SK-N-SH treated with all-trans-retinoic acid at 6 μM for 48 hours (cell line): ENCODE data around the gene RECQL5.

ENCODE experiments used
- ATAC-seq: fragments of 200-7000 bp; cut with Tn5 transposase; 3 replicates; pipeline ENCODE4 v1.9.1; 2020; ENCODE audit warnings: mild to moderate bottlenecking, moderate library complexity
- ARNTL ChIP-seq: fragments of 450-650 bp; formaldehyde crosslinking; IDR thresholded peaks from 2 replicates; pipeline ENCODE4 v1.5.0; 2020; ENCODE audit warnings: low read depth, mild to moderate bottlenecking, moderate library complexity, borderline replicate concordance
- BACH2 ChIP-seq: fragments of 250-450 bp; sonication (Bioruptor Pico); IDR thresholded peaks from 2 replicates; pipeline ENCODE4 v1.9.0; 2021; ENCODE audit warnings: mild to moderate bottlenecking, borderline replicate concordance
- CSRNP3 ChIP-seq: fragments of 250-450 bp; sonication (Bioruptor Pico); IDR thresholded peaks from 2 replicates; pipeline ENCODE4 v1.5.1; 2021; ENCODE audit warnings: mild to moderate bottlenecking, moderate library complexity
- ESRRG ChIP-seq: fragments of 250-450 bp; sonication (Bioruptor Pico); IDR thresholded peaks from 2 replicates; pipeline ENCODE4 v1.6.1; 2021; ENCODE audit warnings: mild to moderate bottlenecking
- GLIS3 ChIP-seq: fragments of 250-450 bp; sonication (Bioruptor Pico); IDR thresholded peaks from 2 replicates; pipeline ENCODE4 v1.5.0; 2020; ENCODE audit warnings: mild to moderate bottlenecking, moderate library complexity
- ISL1 ChIP-seq: fragments of 250-450 bp; sonication (Bioruptor Pico); IDR thresholded peaks from 2 replicates; pipeline ENCODE4 v2.1.2; 2022; ENCODE audit warnings: mild to moderate bottlenecking, moderate library complexity
- OSR1 ChIP-seq: fragments of 250-450 bp; sonication (Bioruptor Pico); IDR thresholded peaks from 2 replicates; pipeline ENCODE4 v1.8.0; 2022; ENCODE audit warnings: moderate library complexity, mild to moderate bottlenecking, inconsistent platforms
- PATZ1 ChIP-seq: fragments of 250-450 bp; sonication (Bioruptor Pico); IDR thresholded peaks from 2 replicates; pipeline ENCODE4 v1.8.0; 2020; ENCODE audit warnings: mild to moderate bottlenecking, moderate library complexity, borderline replicate concordance
- POU6F1 ChIP-seq: fragments of 250-450 bp; sonication (Bioruptor Pico); IDR thresholded peaks from 2 replicates; pipeline ENCODE4 v1.8.0; 2021; ENCODE audit warnings: low read depth, mild to moderate bottlenecking, moderate library complexity, borderline replicate concordance
- PPARA ChIP-seq: fragments of 250-450 bp; sonication (Bioruptor Pico); IDR thresholded peaks from 2 replicates; pipeline ENCODE4 v1.5.0; 2020; ENCODE audit warnings: mild to moderate bottlenecking, borderline replicate concordance
- RARB ChIP-seq: fragments of 250-450 bp; sonication (Bioruptor Pico); IDR thresholded peaks from 2 replicates; pipeline ENCODE4 v1.8.0; 2021; ENCODE audit warnings: mild to moderate bottlenecking, moderate library complexity
- SNAI2 ChIP-seq: fragments of 250-450 bp; sonication (Bioruptor Pico); IDR thresholded peaks from 2 replicates; pipeline ENCODE4 v1.5.0; 2020; ENCODE audit warnings: mild to moderate bottlenecking, moderate library complexity
- TCF4 ChIP-seq: fragments of 250-450 bp; sonication (Bioruptor Pico); IDR thresholded peaks from 2 replicates; pipeline ENCODE4 v1.8.0; 2021; ENCODE audit warnings: mild to moderate bottlenecking, moderate library complexity, borderline replicate concordance
- TOX ChIP-seq: fragments of 250-450 bp; sonication (Bioruptor Pico); IDR thresholded peaks from 2 replicates; pipeline ENCODE4 v1.8.0; 2021; ENCODE audit warnings: mild to moderate bottlenecking, moderate library complexity, borderline replicate concordance
- ZNF565 ChIP-seq: fragments of 450-650 bp; formaldehyde crosslinking; conservative IDR thresholded peaks from 2 replicates; pipeline ENCODE4 v1.5.0; 2020; ENCODE audit warnings: low read depth, mild to moderate bottlenecking, moderate library complexity
- ZNF70 ChIP-seq: fragments of 450-650 bp; formaldehyde crosslinking; IDR thresholded peaks from 2 replicates; pipeline ENCODE4 v1.5.0; 2020; ENCODE audit warnings: mild to moderate bottlenecking, moderate library complexity
- ZNF8 ChIP-seq: fragments of 450-650 bp; formaldehyde crosslinking; IDR thresholded peaks from 2 replicates; pipeline ENCODE4 v1.5.0; 2020; ENCODE audit warnings: mild to moderate bottlenecking, moderate library complexity

Gene RECQL5

GRCh38 chr17:75668489-75668888 lies 1.5 kb upstream of the RECQL5 start:
- TF ChIP-seq ISL1 (CRISPR knock-in tag) (no peak), ESRRG (CRISPR knock-in tag) (no peak), RARB (CRISPR knock-in tag) (no peak), GLIS3 (CRISPR knock-in tag) (no peak)
- no peak for ATAC-seq

- ATAC-seq, result no peak
- TF ChIP-seq POU6F1, result no peak
- no peak for TF ChIP-seq PPARA (CRISPR knock-in tag)
- TF ChIP-seq ZNF8 (CRISPR knock-in tag), result no peak
- no peak for TF ChIP-seq TCF4 (CRISPR knock-in tag)
- TF ChIP-seq ESRRG (CRISPR knock-in tag), result no peak
- TF ChIP-seq SNAI2, result no peak
- TF ChIP-seq PATZ1, result no peak
- no peak for TF ChIP-seq ZNF70 (CRISPR knock-in tag)
- TF ChIP-seq GLIS3 (CRISPR knock-in tag), result no peak
- no peak for TF ChIP-seq CSRNP3
Measured at GRCh38 chr17:75667825-75668224, 871 bp upstream of the RECQL5 start.

- no peak for TF ChIP-seq RARB (CRISPR knock-in tag)
- TF ChIP-seq TOX (CRISPR knock-in tag), result no peak
- no peak for TF ChIP-seq BACH2 (CRISPR knock-in tag)
- TF ChIP-seq TCF4 (CRISPR knock-in tag), result no peak
- TF ChIP-seq POU6F1, result no peak
- TF ChIP-seq PATZ1, result no peak
- TF ChIP-seq GLIS3 (CRISPR knock-in tag), result no peak
- no peak for TF ChIP-seq OSR1 (CRISPR knock-in tag)
- TF ChIP-seq ZNF8 (CRISPR knock-in tag), result no peak
- no peak for TF ChIP-seq ARNTL (CRISPR knock-in tag)
- no peak for TF ChIP-seq ESRRG (CRISPR knock-in tag)
- TF ChIP-seq ZNF565 (CRISPR knock-in tag), result no peak
- ATAC-seq, result no peak
Measured at GRCh38 chr17:75665981-75666380, 973 bp downstream of the RECQL5 start.

GRCh38 chr17:75664099-75664549 lies 2.8 kb downstream of the RECQL5 start:
- TF ChIP-seq CSRNP3 (no peak), OSR1 (CRISPR knock-in tag) (no peak), POU6F1 (no peak)
- no peak for ATAC-seq
